Activated T-helper 1 cell treated with Interleukin-2 at 50 U/mL for 16 hours (primary cell): ENCODE measurements around the gene TCOF1.

Source experiments
- DNase-seq: peaks from one replicate; pipeline ENCODE4 v3.0.0-alpha.2; 2020; ENCODE audit warnings: low read depth

The TCOF1 gene, protein sequence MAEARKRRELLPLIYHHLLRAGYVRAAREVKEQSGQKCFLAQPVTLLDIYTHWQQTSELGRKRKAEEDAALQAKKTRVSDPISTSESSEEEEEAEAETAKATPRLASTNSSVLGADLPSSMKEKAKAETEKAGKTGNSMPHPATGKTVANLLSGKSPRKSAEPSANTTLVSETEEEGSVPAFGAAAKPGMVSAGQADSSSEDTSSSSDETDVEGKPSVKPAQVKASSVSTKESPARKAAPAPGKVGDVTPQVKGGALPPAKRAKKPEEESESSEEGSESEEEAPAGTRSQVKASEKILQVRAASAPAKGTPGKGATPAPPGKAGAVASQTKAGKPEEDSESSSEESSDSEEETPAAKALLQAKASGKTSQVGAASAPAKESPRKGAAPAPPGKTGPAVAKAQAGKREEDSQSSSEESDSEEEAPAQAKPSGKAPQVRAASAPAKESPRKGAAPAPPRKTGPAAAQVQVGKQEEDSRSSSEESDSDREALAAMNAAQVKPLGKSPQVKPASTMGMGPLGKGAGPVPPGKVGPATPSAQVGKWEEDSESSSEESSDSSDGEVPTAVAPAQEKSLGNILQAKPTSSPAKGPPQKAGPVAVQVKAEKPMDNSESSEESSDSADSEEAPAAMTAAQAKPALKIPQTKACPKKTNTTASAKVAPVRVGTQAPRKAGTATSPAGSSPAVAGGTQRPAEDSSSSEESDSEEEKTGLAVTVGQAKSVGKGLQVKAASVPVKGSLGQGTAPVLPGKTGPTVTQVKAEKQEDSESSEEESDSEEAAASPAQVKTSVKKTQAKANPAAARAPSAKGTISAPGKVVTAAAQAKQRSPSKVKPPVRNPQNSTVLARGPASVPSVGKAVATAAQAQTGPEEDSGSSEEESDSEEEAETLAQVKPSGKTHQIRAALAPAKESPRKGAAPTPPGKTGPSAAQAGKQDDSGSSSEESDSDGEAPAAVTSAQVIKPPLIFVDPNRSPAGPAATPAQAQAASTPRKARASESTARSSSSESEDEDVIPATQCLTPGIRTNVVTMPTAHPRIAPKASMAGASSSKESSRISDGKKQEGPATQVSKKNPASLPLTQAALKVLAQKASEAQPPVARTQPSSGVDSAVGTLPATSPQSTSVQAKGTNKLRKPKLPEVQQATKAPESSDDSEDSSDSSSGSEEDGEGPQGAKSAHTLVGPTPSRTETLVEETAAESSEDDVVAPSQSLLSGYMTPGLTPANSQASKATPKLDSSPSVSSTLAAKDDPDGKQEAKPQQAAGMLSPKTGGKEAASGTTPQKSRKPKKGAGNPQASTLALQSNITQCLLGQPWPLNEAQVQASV (N-terminal part only)

GRCh38 chr5:150357326-150358260 lies at the start of gene TCOF1:
TCOF1 (plus strand) TSS chr5:150357697; CDS start chr5:150357747, 50 bp downstream.
- DNase-seq, result peak; percentile 97

DNA sequence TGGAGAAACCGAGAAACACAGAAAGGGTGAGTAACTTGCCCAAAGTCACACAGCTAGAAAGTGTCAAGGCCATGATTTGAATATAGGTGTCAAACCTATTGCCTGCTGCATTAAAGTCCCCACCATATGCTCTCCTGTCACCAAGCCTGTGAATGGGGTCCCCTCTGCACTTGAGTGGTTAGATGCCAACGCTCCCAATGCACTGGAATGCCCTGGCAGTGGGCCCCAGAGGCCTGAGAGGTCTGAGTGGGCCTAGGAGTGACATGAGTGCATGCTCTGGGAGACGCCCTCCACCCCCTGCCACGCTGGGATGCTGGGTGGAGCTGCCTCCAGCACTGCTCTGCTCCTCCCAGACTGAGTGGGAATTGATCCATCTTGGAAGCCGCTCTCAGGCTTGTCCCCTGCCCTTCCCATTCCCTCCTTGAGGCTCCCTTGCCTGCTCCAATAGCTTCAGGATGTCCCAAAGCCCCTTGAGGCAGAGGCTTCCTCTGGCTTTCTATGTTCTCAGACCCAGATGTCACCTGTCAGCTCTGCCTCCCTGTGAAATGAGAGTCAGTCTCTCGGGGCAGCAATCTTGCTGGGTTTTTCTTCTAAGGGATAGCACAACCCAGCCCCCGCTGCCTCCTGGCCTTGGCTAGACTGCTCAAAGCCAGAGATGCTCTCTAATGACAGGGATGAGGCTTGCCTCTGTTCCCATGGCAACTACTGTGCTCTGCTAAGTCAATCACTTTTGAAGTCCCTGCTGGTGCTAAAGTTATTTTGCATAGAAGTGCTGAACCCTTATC lies 48.2 kb upstream of the TCOF1 start:
- no peak for DNase-seq

DNA sequence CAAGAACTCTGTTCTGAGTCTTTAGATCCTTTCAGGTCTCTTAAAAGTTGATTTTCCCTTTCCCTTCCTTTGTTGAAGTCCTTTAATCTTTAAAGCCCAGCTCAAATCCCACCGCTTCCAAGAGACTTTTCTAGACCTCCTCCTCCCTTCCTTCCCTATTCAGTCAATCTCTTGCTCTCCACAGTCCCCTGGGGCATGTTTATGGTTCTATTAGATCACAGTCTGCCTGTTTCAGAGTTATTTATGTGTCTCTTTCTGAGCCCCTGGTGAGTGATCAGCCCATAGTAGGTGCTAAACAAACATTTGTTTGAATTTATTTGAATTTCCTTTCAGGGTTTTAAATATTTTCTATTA lies 47.6 kb upstream of the TCOF1 start:
- no peak for DNase-seq

GRCh38 chr5:150310246-150310645 lies 47.3 kb upstream of the TCOF1 start:
- DNase-seq, result no peak

DNA sequence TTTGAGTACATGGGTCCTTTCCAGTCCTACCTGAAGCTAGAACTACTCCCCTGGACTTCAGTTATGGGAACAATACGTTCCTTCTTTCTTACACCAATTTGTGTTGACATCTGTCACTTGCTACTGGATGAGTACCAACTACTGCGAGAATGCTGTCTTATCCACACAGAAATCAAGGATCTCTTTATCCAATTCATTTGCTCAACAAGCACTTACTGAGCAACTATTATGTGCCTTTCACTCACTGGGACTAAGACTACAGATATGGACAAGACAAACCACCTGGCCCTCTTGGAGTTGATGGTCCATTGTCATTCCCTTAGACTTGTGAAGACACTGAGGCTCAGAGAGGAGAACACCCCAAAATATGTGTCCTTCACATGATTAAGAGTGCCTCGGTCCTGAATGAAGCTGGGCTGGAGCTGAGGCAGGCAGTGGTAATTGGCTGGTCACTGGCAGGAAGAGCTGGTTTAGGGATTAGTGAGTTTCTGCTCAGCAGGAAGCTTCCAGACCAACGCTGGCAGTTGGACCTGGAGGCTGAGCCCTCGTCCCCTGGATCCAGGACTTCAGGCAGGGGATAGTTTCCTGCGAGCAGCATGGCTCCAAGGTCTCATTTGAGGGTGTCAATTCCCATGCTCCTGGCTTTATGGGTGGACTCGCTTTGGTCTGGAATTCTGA lies 46.3 kb upstream of the TCOF1 start:
- DNase-seq, result no peak

- no peak for DNase-seq
Observed at GRCh38 chr5:150312518-150312917, 45.0 kb upstream of the TCOF1 start.

DNA sequence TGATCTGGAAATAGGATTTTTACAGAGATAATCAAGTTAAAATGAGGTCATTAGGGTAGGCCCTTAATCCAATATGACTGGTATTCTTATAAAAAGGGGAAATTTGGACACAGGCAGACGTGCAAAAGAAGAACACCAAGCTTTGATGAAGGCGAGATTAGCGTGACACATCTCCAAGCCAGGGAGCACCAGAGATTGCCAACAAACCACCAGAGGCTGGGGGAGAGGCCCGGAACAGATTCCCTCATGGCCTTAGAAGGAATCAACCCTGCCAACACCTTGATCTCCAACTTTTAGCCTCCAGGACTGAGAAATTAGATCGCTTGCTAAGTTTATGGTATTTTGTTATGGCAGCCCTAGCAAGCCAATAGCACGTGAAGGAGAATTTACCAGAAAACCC lies 44.0 kb upstream of the TCOF1 start:
- no peak for DNase-seq

DNA sequence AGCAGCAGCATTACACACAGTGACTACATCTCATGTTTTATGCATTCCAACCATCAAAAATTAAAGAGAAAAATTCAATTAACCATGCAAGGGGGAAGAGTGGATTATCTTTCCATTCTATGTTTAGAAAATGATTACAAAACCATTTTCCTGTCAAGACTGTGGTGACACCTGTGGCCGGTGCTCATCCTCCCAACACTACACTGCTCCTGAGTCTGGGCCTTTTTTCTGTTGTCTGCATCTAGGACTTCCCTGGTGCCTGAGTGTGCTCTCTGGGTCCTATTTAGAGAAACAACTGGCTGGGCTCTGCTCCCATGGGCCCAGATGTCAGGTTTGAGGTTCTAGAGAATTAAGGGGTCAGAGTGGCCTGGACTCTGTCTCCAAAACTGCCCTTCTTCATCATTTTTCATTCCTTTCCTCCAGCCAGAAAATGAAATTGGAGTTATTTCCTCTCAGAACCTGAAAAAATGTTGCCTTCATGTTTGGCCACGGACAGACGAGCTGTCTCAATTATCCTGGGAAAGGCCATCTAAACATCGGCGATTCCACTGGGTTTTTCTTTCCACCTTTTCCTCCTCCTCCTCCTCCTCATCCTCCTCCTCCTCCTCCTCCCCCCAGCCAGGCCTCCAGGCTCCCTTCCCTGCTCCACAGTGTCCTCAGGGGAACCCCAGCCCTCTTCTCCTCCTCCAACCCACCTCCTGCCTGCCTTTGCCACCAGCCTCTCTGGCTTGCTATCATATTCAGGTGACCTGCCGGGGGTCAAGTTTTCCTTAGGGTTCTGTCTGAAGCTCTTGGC lies 43.4 kb upstream of the TCOF1 start:
- no peak for DNase-seq

DNA sequence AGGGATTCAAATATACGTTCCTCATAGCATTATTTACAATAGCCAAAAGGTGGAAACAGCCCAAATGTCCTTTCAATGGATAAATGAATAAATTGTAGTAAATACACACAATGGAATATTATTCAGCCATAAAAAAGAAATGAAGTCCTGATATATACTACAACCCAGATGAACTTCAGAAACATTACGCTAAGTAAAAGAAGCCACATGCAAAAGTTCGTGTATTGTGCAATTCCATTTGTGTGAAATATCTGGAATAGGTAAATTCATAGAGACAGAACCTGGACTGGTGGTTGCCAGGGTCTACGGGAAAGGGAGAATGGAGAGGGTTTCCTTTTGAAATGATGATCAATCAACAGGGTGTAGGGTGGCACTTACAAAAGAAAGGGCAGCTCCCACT lies 42.3 kb upstream of the TCOF1 start:
- DNase-seq, result no peak

DNA sequence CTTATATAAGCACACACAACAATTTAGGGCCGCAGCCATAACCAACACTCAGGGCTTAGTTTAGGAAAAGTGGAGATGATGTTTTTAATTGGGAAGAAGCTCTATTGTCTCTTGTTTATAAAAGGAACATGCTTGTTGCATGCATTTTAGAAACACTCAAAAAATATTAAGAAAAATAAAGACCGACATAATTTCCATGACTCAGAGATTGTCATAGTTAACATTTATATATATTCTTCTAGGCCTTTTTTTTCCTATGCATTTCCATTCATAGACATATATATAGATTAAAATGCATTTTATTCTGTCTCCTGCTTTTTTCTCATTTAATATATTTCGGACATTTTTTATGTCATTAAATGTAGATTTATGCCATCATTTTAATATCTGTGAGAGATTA lies 41.2 kb upstream of the TCOF1 start:
- DNase-seq, result no peak

DNA sequence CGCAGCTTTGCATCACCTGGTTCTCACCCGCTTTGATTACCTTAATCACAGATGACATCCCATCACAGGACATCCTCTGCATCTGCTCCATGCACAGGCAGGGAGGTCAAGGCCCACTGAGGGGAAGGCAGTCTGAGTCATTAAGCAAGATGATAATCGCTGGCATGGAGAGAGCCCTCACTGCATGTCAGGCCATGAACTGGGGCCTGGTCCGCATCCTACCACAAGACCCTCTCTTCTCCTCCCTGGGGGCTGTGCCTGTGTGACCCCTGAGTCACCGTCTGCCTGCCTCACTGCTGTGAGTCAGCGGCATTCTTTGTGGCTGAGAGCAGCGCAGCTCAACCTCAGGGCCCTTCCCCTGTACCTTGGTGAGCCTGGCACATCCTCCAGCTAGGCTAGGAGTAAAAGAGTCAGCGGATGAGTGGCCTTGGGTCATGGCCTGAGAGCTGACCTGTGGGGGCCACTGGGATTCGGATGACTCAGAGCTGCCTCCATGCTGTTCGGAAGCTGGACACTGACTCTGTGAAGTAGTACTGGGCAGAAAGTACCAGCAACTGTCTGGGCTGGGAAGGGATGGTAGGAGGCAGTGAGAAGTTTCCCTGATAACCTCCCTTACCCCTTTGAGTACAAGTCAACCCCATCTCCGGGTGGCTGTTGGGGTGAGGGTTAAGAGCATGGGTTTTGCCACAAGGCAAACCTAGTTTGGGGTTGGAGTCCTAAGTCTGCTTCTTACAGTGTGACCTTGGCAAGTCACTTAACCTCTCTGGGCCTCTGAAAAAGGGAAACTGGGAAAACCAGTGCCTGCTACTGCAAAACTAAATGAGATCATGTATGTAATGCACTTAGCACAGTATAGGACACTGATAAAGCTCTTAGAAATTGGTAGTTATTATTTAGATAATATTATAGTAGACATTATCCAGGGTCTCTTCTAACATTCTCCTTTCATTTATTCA lies 40.2 kb upstream of the TCOF1 start:
- DNase-seq, result no peak

GRCh38 chr5:150318613-150319483 lies 38.6 kb upstream of the TCOF1 start:
- no peak for DNase-seq

DNA sequence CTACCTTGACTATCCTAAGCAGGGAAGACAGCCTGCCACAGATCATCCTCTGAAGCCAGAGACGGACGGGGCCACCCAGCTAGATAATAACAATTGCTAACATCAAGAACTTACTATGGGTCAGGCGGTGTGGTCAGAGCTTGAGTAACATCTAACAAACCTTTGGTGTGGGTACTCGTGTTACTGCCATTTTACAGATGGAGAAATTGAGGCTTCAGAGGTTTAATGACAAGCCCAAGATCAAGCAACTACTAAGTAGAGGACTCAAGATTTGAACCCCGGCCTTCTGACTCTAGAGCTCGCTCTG lies 38.1 kb upstream of the TCOF1 start:
- DNase-seq, result no peak

DNA sequence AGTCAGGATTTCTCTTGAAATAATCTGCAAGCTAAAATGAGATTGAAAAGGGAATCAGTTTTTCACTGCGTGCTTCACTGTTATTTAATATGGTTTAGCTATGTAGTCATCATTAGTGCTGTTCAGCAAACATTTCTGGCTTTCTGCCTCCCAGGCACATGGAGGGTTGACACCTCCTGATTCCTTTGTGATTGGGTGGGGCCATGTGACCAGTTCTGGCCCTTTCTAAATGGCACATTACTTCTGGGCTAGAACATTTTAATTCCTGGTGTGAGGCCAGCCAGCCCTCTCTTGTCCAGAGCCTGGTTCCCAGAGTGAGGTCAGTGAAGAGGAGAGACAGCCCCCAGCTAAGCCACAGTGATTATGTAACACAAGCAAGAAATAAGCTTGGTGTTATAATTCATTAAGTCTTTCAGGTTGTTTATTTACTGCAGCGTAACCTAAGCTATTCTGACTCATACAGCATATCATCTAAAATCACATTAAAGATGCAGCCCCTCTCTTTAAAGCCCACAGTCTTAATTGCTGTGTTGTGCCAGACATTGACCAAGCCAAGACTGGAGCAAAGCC lies 37.4 kb upstream of the TCOF1 start:
- DNase-seq, result no peak

GRCh38 chr5:150321211-150321610 lies 36.3 kb upstream of the TCOF1 start:
- no peak for DNase-seq

DNA sequence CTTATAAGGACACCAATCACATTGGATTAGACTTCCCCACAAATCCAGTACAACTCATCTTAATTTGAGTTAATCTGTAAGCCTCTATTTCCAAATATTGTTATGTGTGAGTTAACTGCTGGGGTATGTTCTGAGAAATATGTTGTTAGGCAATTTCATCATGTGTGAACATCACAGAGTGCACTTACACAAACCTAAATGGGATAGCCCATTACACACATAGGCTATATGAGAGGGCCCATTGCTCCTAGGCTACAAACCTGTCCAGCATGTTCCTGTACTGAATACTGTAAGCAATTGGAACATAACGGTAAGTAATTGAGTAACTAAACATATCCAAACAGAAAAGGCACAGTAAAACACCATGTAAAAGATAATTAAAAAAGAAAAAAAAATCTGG lies 35.7 kb upstream of the TCOF1 start:
- no peak for DNase-seq

- no peak for DNase-seq
Observed at GRCh38 chr5:150322202-150322601, 35.3 kb upstream of the TCOF1 start.
